ENCODE results near the gene LBX1.

LBX1 gene

GRCh38 chr10:101241840-101242707, 12.8 kb upstream of the LBX1 start:
- no peak for DNase-seq

GRCh38 chr10:101238732-101239105, 9.5 kb upstream of the LBX1 start:
- DNase-seq, result no peak

GRCh38 chr10:101237982-101238731, 8.9 kb upstream of the LBX1 start:
- no peak for DNase-seq

- no peak for DNase-seq
These were observed 8.1 kb upstream of the LBX1 start for GRCh38 chr10:101237081-101237981.

GRCh38 chr10:101236376-101237080, 7.3 kb upstream of the LBX1 start:
- DNase-seq, result no peak

- no peak for DNase-seq
These were observed 6.5 kb upstream of the LBX1 start for GRCh38 chr10:101235766-101236165.

- no peak for DNase-seq
These were observed 5.1 kb upstream of the LBX1 start for GRCh38 chr10:101234333-101234732.

- DNase-seq, result no peak
These were observed 4.6 kb upstream of the LBX1 start for GRCh38 chr10:101233863-101234262.

- no peak for DNase-seq
These were observed 4.2 kb upstream of the LBX1 start for GRCh38 chr10:101233443-101233842.

- no peak for DNase-seq
These were observed 2.8 kb upstream of the LBX1 start for GRCh38 chr10:101231912-101232689.

- no peak for DNase-seq
These were observed 1.8 kb upstream of the LBX1 start for GRCh38 chr10:101231092-101231491.

- no peak for DNase-seq
These were observed 1.1 kb upstream of the LBX1 start for GRCh38 chr10:101230183-101230917.

GRCh38 chr10:101228966-101229265, 347 bp downstream of the LBX1 start:
- no peak for DNase-seq

GRCh38 chr10:101228153-101228965, 904 bp downstream of the LBX1 start:
- no peak for DNase-seq

GRCh38 chr10:101227429-101228152, 1.7 kb downstream of the LBX1 start:
- DNase-seq, result no peak

GRCh38 chr10:101226491-101227428, 2.5 kb downstream of the LBX1 start:
- DNase-seq, result no peak

GRCh38 chr10:101225846-101226421, 3.3 kb downstream of the LBX1 start:
- DNase-seq, result no peak
